Mammary epithelial cell (primary cell): ENCODE results near the gene LYL1.

Experiments used
- EZH2 ChIP-seq: IDR thresholded peaks from 2 replicates; pipeline ENCODE4 v1.6.1; 2012; ENCODE audit warnings: low read length, inconsistent platforms, borderline replicate concordance
- TF ChIP-seq, protein P1 (sequence below), 2 donors: IDR thresholded peaks in 1 of 2; conservative IDR thresholded peaks in 1 of 2; 2 replicates each; pipeline ENCODE4 v1.5.1; 2011 to 2012; ENCODE audit warnings: inconsistent platforms in 2 of 2, low read length in 2 of 2, mild to moderate bottlenecking in 2 of 2, control low read depth in 1 of 2, low read depth in 1 of 2; ENCODE audit not compliant: insufficient read depth in 1 of 2; ENCODE audit errors: extremely low read depth in 1 of 2

DNA sequence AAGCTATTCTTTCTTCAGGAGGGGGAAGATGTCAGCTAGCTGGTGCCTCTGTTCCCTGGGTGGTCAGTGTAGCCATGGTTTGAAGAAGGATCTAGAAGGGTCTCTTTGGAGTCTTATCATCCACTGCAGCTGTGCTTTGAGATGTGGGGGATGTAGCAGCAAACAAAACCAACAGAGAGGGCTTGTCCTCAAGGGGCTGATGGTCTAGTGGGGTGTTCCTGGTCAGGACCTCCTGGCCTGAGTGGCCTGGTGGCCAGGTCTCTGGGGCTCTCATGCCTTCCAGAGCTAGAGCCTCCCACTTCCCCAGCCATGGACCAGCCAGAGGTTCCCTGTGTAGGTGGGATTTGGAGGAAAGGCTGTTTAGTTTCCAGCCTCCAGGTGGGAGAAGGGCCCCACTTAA, 40.3 kb downstream of the LYL1 start:
- TF ChIP-seq, protein P1, sequence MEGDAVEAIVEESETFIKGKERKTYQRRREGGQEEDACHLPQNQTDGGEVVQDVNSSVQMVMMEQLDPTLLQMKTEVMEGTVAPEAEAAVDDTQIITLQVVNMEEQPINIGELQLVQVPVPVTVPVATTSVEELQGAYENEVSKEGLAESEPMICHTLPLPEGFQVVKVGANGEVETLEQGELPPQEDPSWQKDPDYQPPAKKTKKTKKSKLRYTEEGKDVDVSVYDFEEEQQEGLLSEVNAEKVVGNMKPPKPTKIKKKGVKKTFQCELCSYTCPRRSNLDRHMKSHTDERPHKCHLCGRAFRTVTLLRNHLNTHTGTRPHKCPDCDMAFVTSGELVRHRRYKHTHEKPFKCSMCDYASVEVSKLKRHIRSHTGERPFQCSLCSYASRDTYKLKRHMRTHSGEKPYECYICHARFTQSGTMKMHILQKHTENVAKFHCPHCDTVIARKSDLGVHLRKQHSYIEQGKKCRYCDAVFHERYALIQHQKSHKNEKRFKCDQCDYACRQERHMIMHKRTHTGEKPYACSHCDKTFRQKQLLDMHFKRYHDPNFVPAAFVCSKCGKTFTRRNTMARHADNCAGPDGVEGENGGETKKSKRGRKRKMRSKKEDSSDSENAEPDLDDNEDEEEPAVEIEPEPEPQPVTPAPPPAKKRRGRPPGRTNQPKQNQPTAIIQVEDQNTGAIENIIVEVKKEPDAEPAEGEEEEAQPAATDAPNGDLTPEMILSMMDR (conservative IDR thresholded peaks at IDR 0.05 in 1 of 2, IDR thresholded peaks at IDR 0.05 in 1 of 2; ENCODE audit: extremely low read depth in 1 of 2, insufficient read depth in 1 of 2, low read depth in 1 of 2, low read length in 2 of 2): no peak
- no peak for TF ChIP-seq EZH2
